HG03439 (cell line): ENCODE measurements around the gene CLVS2.

Source experiments
- ATAC-seq: cut with Tn5 transposase; IDR thresholded peaks from one replicate; pipeline ENCODE4 v1.9.1; 2021; ENCODE audit warnings: mild to moderate bottlenecking, moderate library complexity; ENCODE audit not compliant: unreplicated experiment

Gene CLVS2

GRCh38 chr6:123022975-123023374 is 26.9 kb downstream of the CLVS2 start:
- ATAC-seq: no peak

- no peak for ATAC-seq
Measured at GRCh38 chr6:123024976-123025375, 28.9 kb downstream of the CLVS2 start.

- ATAC-seq: no peak
Measured at GRCh38 chr6:123027408-123027807, 31.4 kb downstream of the CLVS2 start.

GRCh38 chr6:123028263-123028662 is 32.2 kb downstream of the CLVS2 start:
- no peak for ATAC-seq

DNA sequence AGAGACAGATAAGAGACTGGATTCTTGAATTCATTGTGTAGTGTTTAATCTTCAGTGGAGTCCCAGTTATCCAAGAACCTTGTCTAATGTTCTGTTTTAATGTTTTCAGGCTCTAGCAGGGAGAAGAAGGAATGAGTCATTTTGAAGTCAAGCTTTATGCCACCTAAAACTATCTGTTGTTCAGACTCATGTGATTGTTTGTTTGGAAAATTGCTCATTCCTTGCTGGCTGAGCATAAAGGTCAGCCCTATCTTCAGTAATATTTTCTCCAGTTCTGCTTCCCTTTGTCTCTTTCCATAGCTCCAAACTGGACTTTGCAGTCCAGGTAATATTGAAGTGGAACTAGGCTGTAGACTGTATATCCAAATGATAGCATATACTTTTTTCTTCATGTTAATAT is 34.2 kb downstream of the CLVS2 start:
- ATAC-seq: no peak

GRCh38 chr6:123036648-123037047 is 40.6 kb downstream of the CLVS2 start:
- no peak for ATAC-seq

GRCh38 chr6:123039431-123039830 is 43.4 kb downstream of the CLVS2 start:
- no peak for ATAC-seq

DNA sequence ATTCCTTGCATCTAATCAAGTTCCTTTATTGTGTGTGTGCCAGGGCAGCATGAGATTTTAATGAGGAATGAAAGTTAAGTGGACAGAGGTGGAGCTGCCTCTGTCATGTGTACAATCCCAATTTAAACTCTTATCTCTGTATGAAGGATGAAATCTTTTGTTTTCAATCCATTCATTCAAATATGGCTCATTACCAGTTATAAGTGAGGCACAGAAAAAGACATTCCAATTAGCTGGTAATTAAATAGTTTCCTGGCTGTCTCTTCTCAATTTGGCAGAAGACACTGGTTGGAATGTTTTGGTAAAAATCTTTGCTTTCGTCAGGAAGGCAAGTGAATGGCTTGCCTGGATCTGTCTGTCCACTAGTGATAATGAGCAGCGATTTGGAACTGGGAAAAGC is 46.4 kb downstream of the CLVS2 start:
- no peak for ATAC-seq

DNA sequence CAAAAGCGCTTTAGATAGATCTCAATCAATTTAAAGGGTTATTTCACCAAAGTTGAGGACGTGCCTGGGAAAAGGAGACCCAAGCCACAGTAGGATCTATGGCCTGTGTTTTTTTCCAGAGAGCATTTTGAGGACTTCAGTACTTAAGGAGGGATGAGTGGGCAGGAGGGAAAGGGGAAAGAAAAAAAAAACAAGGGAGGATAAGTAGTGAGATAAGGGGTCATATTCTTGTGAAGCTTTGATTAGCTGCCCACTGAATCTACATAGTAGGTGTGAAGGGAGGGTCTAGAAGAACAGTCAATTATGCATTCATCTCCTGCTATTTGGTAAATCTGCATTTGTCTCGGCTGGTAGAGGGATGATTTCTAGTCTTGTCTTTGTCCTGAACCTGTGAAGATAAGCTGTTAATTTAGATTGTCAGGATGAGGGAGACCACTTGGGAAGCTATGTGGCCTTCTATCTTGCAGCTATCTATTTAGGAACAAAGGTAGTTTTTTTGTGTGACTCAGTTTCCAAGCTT is 48.4 kb downstream of the CLVS2 start:
- no peak for ATAC-seq

DNA sequence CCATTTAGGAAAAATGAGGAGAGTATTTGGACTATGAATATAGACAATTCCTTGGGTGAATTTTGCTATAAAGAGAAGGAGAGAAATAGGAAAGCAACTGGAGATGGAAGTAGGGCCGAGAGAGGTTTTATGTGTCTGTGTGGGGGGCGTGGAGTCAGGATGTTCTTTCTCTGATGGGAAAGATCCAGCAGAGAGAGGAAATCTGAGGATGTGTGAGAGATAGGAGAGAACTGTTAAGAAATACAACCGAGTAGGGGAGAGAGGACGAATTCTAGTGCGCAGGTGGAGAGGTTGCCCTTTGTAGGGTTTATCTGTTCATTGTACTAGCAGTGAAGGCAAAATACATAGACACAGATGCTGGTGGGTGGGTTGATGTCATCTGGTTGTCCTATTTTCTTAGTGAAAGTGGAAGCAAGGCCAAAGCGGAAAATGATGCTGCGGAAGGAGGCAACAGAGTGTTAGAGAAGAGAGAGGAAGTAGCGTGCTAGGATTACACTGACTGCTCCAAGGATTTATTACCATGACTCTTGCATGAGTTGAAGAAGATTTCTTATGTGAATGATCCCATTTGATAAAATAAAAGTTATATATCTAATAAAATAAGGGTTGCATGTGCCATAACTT is 57.7 kb downstream of the CLVS2 start:
- ATAC-seq: no peak

DNA sequence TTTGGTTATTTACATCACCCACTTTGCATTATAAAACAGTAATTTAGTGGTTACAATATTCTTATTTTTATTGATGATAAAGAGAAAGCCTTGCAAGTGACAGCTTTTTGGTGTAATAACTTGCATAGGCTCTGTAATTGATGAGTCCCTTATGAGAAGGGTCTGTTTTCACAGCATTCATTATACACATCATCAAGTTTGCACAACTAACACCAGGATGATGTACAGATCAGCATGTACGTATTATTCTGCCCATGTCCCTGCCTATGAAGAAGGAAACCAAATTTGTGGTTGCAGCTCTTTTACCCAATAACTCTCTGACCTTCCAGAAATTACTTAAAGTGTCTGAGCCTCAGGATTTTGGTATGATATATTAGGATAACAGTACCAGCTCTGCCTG is 59.2 kb downstream of the CLVS2 start:
- ATAC-seq: no peak

GRCh38 chr6:123062670-123063069 is 66.6 kb downstream of the CLVS2 start:
- ATAC-seq: no peak

DNA sequence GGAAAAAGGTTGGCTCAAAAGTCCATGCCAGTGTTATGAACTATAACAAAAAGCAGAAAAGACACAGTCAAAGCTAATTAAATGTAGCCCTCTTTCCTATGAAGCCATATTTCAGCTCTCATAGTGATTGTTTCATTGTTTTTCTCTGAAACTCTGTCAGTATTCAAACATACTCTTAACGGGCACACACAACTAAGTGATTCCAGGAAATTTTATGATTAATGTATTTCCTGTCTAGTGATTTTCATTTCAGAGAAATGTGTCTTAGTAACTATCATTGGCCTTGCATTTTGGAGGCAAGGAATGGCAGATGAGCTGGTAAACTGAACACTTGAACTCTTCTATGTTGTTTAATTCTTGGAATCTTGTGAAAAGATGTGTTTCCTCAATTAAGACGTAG is 68.0 kb downstream of the CLVS2 start:
- no peak for ATAC-seq

DNA sequence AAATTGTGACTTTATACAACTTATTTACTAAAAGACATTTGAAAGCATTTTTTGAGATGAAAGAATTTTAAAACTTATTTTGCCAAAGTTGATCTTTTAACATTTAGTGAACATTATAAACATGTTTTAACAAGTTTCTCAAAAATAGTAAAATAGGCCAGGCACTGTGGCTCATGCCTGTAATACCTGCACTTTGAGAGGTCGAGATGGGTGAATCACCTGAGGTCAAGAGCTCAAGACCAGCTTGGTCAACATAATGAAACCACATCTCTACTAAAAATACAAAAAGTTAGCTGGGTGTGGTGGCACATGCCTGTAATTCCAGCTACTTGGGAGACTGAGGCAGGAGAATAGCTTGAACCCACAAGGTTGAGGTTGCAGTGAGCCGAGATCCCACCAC is 78.6 kb downstream of the CLVS2 start:
- ATAC-seq: no peak

- no peak for ATAC-seq
Measured at GRCh38 chr6:123085403-123085802, 89.4 kb downstream of the CLVS2 start.

DNA sequence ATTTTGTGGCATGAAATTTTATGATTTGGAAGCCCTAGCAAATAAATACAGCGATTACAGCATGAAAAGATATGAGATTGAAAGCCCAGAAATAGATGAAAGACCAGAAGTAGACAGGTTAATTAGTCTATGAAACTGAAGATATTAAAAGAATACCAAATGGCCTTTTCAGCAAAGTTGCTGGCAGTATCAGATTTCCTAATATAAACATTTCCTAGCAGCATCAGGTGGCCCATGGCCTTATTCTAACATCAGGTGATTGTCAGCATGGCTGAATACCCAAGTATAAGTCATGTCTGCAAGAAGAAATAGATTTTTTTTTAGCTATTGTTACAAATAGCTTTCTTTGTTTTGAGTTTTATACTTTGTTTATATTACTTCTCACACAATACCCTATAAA is 93.2 kb downstream of the CLVS2 start:
- no peak for ATAC-seq

- ATAC-seq: no peak
Measured at GRCh38 chr6:123091091-123091895, 95.3 kb downstream of the CLVS2 start.

GRCh38 chr6:123091896-123092271 is 95.8 kb downstream of the CLVS2 start:
- no peak for ATAC-seq

DNA sequence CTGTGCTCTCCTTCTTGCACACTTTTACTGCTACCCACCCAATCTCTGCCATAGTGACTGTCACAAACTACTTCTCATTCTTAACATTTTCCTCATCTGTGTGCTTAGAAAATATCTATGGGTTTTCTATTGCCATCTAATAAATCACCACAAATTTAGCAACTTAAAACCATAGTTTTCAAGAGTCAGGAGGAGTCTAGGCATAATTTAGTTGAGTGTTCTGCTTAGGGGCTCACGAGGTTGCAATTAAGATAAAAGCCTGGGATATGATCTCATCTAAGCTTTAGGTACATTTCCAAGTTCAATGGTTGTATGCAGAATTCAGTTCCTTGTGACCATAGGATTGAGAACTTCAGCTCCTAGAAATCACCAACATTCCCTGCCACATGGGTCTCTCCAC is 98.8 kb downstream of the CLVS2 start:
- ATAC-seq: no peak

DNA sequence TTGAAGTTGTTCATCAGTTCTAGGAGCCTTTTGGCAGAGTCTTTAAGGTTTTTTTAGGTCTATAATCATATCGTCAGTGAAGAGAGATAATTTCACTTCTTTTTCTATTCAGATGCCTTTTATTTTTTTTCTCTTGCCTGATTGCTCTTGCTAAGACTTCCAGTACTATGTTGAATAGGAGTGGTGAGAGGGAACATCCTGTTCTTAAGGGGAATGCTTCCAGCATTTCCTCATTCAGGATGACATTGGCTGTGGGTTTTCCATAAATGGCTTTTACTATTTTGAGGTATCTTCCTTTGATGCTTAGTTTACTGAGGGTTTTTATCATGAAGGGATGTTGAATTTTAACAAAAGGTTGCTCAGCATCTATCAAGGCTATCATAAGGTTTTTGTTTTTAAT is 109.5 kb downstream of the CLVS2 start:
- no peak for ATAC-seq

DNA sequence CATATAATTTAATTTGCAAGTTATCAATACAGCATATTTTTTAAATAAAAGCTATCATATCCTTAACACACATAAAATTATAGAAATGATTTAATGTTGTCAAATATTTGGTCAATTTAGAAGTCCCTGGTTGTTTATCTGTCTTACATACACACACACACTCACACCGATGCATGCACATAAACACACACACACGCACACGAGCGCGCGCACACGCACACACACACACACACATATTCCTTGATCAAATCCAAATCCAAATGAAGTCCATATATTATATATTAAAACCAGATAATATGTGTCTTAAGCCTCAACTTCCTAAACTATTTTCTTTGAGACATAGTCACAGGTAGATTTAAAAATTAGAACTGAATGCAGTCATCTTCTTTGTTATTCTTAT is 120.3 kb downstream of the CLVS2 start:
- ATAC-seq: no peak

DNA sequence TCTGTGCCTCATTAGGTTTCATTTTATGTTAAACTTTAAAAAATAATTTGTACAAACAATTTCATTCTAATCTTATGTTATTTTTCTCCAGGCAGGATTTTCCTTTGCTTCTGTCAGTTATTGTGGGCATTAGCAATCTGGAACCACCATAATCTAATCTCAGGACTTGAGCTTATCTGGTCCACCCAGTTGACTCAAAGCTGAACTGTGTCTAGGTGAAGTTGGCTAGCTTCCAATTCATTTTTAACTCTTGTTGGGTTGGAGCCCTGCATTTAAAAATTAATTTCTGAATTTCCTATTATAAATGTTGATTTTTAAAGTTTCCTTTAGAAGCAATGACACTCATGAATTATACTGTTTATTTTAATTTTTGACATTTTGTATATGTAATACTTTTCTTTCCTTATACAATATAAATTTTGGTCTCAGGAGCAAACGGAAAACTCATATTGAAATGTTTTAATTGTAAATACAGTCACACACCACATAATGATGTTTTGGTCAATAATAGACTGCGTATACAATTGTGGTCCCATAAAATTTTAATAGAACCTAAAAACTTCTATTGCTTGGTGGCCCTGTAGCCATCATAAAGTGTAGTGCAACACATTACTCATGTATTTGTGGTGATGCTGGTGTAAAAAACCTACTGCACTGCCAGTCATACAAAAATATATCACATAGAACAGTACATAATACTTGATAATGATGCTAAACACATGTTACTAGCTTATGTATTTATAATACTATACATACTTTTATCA is 121.3 kb downstream of the CLVS2 start:
- no peak for ATAC-seq
